HL-60 (cell line): ENCODE results near the gene ZRANB3.

Source experiments
- DNase-seq, 2 experiments: peaks; one replicate each; pipeline ENCODE4 v3.0.0-alpha.2; 2010 to 2020; ENCODE audit warnings: low read depth in 1 of 2, low spot score in 1 of 2
- H3K27ac ChIP-seq: fragments of 250-450 bp; sonication (Bioruptor Pico); replicated peaks from 2 replicates; pipeline ENCODE4 v1.5.1; 2020; ENCODE audit warnings: mild to moderate bottlenecking, moderate library complexity
- H3K27me3 ChIP-seq: fragments of 250-450 bp; sonication (Bioruptor Pico); 2 replicates; pipeline ENCODE4 v1.5.1; 2021; ENCODE audit warnings: mild to moderate bottlenecking, moderate library complexity; ENCODE audit not compliant: insufficient read depth, poor library complexity, severe bottlenecking
- H3K4me3 ChIP-seq: replicated peaks from 2 replicates; pipeline ENCODE4 v1.5.1; 2011; ENCODE audit warnings: mild to moderate bottlenecking, control low read depth, low read length; ENCODE audit not compliant: insufficient read depth
- GABPA ChIP-seq: IDR thresholded peaks from 2 replicates; pipeline ENCODE4 v1.6.1; 2012; ENCODE audit warnings: low read depth
- POLR2AphosphoS5 ChIP-seq: IDR thresholded peaks from 2 replicates; pipeline ENCODE4 v1.6.1; 2012; ENCODE audit warnings: low read depth
- SPI1 ChIP-seq: IDR thresholded peaks from 2 replicates; pipeline ENCODE4 v1.6.1; 2012; ENCODE audit warnings: low read depth, mild to moderate bottlenecking, borderline replicate concordance
- TF ChIP-seq, protein P1 (sequence below): IDR thresholded peaks from one replicate; pipeline ENCODE4 v1.5.1; 2011; ENCODE audit warnings: low read length, control low read depth, inconsistent platforms; ENCODE audit not compliant: insufficient read depth
- TF ChIP-seq, protein P2 (sequence below): IDR thresholded peaks from 2 replicates; pipeline ENCODE4 v1.6.1; 2012; ENCODE audit warnings: low read depth; ENCODE audit not compliant: insufficient replicate concordance

The ZRANB3 gene

DNA sequence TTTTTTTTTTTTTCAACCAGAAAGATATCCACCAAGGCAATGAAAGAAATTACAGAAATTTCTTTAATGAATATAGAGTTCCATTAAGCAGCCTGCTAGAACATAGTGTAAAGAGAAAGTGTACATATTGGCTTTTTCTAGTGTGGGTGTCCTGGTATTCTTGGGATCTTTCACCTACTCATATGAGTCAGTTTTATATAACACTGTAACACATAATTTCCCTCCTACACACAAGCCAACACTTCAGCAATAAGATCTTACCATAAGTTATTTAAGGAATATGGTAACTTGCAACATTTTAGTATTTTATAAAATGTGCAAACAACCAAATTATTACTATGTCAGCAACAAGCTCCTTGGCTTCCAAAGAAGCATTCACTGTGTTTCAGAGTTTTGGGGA, 59.9 kb downstream of the ZRANB3 start:
- Histone ChIP-seq H3K4me3 (no peak overlapping the region), H3K27ac (no peak overlapping the region), H3K27me3 (no peaks in the 10 kb centered on the region)
- TF ChIP-seq SPI1 (no peak), GABPA (no peak), POLR2AphosphoS5 (no peak)
- TF ChIP-seq, protein P1, sequence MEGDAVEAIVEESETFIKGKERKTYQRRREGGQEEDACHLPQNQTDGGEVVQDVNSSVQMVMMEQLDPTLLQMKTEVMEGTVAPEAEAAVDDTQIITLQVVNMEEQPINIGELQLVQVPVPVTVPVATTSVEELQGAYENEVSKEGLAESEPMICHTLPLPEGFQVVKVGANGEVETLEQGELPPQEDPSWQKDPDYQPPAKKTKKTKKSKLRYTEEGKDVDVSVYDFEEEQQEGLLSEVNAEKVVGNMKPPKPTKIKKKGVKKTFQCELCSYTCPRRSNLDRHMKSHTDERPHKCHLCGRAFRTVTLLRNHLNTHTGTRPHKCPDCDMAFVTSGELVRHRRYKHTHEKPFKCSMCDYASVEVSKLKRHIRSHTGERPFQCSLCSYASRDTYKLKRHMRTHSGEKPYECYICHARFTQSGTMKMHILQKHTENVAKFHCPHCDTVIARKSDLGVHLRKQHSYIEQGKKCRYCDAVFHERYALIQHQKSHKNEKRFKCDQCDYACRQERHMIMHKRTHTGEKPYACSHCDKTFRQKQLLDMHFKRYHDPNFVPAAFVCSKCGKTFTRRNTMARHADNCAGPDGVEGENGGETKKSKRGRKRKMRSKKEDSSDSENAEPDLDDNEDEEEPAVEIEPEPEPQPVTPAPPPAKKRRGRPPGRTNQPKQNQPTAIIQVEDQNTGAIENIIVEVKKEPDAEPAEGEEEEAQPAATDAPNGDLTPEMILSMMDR: no peak
- TF ChIP-seq, protein P2, sequence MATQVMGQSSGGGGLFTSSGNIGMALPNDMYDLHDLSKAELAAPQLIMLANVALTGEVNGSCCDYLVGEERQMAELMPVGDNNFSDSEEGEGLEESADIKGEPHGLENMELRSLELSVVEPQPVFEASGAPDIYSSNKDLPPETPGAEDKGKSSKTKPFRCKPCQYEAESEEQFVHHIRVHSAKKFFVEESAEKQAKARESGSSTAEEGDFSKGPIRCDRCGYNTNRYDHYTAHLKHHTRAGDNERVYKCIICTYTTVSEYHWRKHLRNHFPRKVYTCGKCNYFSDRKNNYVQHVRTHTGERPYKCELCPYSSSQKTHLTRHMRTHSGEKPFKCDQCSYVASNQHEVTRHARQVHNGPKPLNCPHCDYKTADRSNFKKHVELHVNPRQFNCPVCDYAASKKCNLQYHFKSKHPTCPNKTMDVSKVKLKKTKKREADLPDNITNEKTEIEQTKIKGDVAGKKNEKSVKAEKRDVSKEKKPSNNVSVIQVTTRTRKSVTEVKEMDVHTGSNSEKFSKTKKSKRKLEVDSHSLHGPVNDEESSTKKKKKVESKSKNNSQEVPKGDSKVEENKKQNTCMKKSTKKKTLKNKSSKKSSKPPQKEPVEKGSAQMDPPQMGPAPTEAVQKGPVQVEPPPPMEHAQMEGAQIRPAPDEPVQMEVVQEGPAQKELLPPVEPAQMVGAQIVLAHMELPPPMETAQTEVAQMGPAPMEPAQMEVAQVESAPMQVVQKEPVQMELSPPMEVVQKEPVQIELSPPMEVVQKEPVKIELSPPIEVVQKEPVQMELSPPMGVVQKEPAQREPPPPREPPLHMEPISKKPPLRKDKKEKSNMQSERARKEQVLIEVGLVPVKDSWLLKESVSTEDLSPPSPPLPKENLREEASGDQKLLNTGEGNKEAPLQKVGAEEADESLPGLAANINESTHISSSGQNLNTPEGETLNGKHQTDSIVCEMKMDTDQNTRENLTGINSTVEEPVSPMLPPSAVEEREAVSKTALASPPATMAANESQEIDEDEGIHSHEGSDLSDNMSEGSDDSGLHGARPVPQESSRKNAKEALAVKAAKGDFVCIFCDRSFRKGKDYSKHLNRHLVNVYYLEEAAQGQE: no peak
- no peak for DNase-seq

DNA sequence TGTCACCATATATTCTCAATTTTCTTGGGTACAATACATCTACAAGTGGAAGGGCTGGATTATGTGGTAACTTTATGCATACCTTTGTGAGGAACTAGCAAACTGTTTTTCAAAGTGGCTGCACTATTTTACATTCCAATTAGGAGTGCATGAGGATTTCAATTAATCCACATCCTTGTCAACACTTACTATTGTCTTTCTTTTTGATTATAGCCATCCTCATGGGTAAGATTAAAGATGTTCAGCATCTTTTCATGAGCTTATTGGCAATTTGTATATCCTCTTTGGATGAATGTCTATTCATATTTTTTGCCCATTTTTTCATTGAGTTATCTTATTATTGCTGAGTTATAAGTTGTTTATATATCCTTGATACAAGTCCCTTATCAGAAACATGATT, 73.7 kb downstream of the ZRANB3 start:
- DNase-seq: no peak
- no peak overlapping the region for H3K4me3 ChIP-seq
- no peak overlapping the region for H3K27ac ChIP-seq
- no peaks in the 10 kb centered on the region for H3K27me3 ChIP-seq
- TF ChIP-seq, protein P1: no peak
- TF ChIP-seq GABPA: no peak

DNA sequence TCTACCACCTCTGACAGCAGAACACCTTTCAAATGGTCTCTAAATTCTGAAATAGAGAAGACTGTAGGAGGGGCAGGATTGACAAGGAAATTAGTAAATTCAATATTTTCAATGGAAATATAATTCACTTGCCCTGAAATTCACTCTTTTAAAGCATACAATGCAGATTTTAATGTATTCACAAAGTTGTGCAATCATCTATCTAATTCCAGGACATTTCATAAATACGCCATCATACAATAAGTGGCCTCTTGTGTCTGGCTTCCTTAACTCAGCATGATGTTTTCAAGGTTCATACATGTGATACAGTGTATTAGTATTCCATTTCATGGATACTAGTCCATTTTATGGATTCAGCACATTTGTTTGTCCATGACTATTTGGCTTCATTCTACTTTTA, 74.2 kb downstream of the ZRANB3 start:
- Histone ChIP-seq H3K27me3 (no peaks in the 10 kb centered on the region), H3K4me3 (no peak overlapping the region), H3K27ac (no peak overlapping the region)
- TF ChIP-seq GABPA: no peak
- TF ChIP-seq, protein P1: no peak
- no peak for TF ChIP-seq POLR2AphosphoS5
- TF ChIP-seq, protein P2: no peak
- no peak for TF ChIP-seq SPI1
- no peak for DNase-seq

DNA sequence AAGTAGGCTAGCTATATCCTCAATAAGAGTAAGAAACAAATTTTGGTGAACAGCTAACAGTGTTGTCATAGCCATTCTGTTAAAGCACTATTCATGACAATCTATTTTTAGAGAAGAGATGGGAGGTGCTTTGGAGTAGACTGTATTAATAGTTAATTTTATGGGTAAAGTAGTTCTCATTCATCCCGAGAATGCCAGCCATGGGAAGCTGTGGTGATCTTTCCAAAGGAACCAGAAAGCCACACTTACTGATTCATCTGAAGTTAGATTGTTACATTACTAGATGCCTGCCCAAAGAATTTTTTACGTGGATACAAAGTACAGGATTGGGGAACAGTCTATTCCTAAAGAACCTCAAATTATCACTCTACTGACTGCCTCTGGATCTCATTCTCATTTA, 74.6 kb downstream of the ZRANB3 start:
- DNase-seq: no peak
- TF ChIP-seq, protein P2: no peak
- TF ChIP-seq POLR2AphosphoS5 (no peak), SPI1 (no peak), GABPA (no peak)
- TF ChIP-seq, protein P1: no peak
- H3K27ac ChIP-seq: no peak overlapping the region
- H3K27me3 ChIP-seq: no peaks in the 10 kb centered on the region
- H3K4me3 ChIP-seq: no peak overlapping the region
